Measurements from ENCODE around the gene INPP4B. TPM values are rescaled to one million over a fixed set of nuclear protein-coding genes. Genes with fewer than 3 reads are reported as not detected.

The INPP4B gene
- total RNA-seq, 1 experiment from 2014 or later, result 53.7 TPM

DNA sequence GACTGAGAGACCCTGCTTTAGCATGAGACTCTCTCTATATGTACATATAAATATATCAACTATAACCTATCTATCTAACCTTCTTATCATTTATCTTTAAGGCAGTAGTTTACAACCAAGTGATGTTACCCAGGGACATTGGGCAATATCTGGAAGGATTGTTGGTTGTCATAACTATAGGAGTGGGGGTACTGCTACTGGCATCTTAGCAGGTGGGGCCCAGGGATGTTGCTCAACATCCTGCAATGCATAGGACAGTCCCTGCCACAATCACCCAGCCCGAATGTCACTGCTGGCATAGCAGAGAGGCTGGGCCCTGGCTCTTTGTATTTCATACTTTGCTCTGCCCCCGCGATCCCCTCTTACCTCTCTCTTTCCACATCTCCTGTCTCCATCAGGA lies 812.0 kb downstream of the INPP4B start:
- intact Hi-C loops (cut with micrococcal nuclease; ENCODE audit: unreplicated experiment), result no loop called here
- ChIA-PET POLR2A (ENCODE audit: unreplicated experiment) (no interaction called here), CTCF (no interaction called here)
- no peak overlapping the region for H3K27ac ChIP-seq
- H3K4me3 ChIP-seq, result no peak overlapping the region
- DNase-seq, result no peak
- no peak overlapping the region for H3K4me2 ChIP-seq
- no peak overlapping the region for H2AFZ ChIP-seq
- no peaks in the 10 kb centered on the region for H3K79me2 ChIP-seq (ENCODE audit: low read depth)
- H3K9me2 ChIP-seq (ENCODE audit: insufficient read depth), result no peaks in the 10 kb centered on the region
- H4K20me1 ChIP-seq (ENCODE audit: insufficient read depth), result no peaks in the 10 kb centered on the region
- no peaks in the 10 kb centered on the region for H3K9me3 ChIP-seq (ENCODE audit: insufficient read depth, low read depth)
- H3K36me3 ChIP-seq (ENCODE audit: low read depth), result no peaks in the 10 kb centered on the region
- H3F3A ChIP-seq (ENCODE audit: insufficient read depth, low read depth), result no peaks in the 10 kb centered on the region
- TF ChIP-seq, protein P1, sequence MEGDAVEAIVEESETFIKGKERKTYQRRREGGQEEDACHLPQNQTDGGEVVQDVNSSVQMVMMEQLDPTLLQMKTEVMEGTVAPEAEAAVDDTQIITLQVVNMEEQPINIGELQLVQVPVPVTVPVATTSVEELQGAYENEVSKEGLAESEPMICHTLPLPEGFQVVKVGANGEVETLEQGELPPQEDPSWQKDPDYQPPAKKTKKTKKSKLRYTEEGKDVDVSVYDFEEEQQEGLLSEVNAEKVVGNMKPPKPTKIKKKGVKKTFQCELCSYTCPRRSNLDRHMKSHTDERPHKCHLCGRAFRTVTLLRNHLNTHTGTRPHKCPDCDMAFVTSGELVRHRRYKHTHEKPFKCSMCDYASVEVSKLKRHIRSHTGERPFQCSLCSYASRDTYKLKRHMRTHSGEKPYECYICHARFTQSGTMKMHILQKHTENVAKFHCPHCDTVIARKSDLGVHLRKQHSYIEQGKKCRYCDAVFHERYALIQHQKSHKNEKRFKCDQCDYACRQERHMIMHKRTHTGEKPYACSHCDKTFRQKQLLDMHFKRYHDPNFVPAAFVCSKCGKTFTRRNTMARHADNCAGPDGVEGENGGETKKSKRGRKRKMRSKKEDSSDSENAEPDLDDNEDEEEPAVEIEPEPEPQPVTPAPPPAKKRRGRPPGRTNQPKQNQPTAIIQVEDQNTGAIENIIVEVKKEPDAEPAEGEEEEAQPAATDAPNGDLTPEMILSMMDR (conservative IDR thresholded peaks at IDR 0.05), result no peak
- no peak for TF ChIP-seq EZH2 (IDR thresholded peaks at IDR 0.05; ENCODE audit: low read depth)
- no peaks in the 10 kb centered on the region for H3K4me1 ChIP-seq (replicated peaks; ENCODE audit: insufficient read depth)
- no TSS peak for BruUV-seq (replicated peaks)
- no peaks in the 10 kb centered on the region for H3K27me3 ChIP-seq (ENCODE audit: insufficient read depth, low read depth)

DNA sequence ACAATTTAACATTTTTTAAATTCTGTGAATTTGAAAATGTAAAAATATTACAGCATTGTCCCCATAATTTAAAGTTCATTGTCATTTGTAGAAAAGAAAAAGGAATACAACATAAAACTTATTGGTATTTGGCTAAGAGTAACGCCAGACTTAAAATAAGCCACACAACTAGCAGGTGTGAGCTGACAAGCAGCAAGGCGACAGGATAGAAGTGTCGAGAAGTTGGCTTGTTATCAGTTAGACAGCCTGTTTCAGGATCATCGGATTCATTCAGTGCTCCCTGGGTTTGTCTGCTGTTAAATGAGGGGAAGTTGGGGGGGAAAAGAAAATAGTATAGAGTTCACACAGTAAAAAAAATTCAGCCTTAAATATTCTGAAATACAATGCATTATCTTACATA lies 816.1 kb downstream of the INPP4B start:
- H3K36me3 ChIP-seq (ENCODE audit: low read depth), result no peaks in the 10 kb centered on the region
- H3K27ac ChIP-seq, result no peak overlapping the region
- H3K4me1 ChIP-seq (replicated peaks; ENCODE audit: insufficient read depth), result no peaks in the 10 kb centered on the region
- no peaks in the 10 kb centered on the region for H3K79me2 ChIP-seq (ENCODE audit: low read depth)
- H2AFZ ChIP-seq, result no peak overlapping the region
- ChIA-PET POLR2A (ENCODE audit: unreplicated experiment) (no interaction called here), CTCF (no interaction called here)
- no peak overlapping the region for H3K4me2 ChIP-seq
- no peak for TF ChIP-seq EZH2 (IDR thresholded peaks at IDR 0.05; ENCODE audit: low read depth)
- H3K4me3 ChIP-seq, result no peak overlapping the region
- DNase-seq, result no peak
- no peaks in the 10 kb centered on the region for H3K27me3 ChIP-seq (ENCODE audit: insufficient read depth, low read depth)
- BruUV-seq (replicated peaks), result no TSS peak
- H4K20me1 ChIP-seq (ENCODE audit: insufficient read depth), result no peaks in the 10 kb centered on the region
- no peaks in the 10 kb centered on the region for H3F3A ChIP-seq (ENCODE audit: insufficient read depth, low read depth)
- no peaks in the 10 kb centered on the region for H3K9me3 ChIP-seq (ENCODE audit: insufficient read depth, low read depth)
- intact Hi-C loops (cut with micrococcal nuclease; ENCODE audit: unreplicated experiment), result no loop called here
- no peaks in the 10 kb centered on the region for H3K9me2 ChIP-seq (ENCODE audit: insufficient read depth)

DNA sequence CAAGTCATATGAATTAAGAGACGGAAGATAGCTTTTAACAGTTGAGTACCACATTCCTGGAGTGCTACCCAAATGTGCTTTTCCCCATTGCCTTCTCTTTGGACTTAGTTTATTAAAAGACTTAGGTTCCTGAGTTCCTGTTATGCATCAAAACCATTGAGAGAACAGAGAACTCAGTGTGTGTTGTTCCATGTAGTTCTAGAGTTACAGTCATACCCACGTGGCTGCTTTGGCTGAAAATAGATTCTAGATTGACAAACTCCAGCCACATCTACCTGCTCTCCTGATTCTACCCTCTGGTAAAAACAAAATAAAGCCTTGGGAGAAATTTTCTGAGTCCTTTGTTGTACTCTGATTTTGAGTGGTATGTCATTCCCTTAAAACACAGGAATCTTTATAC lies 824.3 kb downstream of the INPP4B start:
- Histone ChIP-seq H3F3A (ENCODE audit: insufficient read depth, low read depth) (no peaks in the 10 kb centered on the region), H3K9me3 (ENCODE audit: insufficient read depth, low read depth) (no peaks in the 10 kb centered on the region), H2AFZ (no peak overlapping the region), H3K9me2 (ENCODE audit: insufficient read depth) (no peaks in the 10 kb centered on the region), H3K36me3 (ENCODE audit: low read depth) (no peaks in the 10 kb centered on the region), H3K4me3 (no peak overlapping the region), H4K20me1 (ENCODE audit: insufficient read depth) (no peaks in the 10 kb centered on the region), H3K27me3 (ENCODE audit: insufficient read depth, low read depth) (no peaks in the 10 kb centered on the region), H3K27ac (no peak overlapping the region), H3K4me1 (replicated peaks; ENCODE audit: insufficient read depth) (no peaks in the 10 kb centered on the region), H3K79me2 (ENCODE audit: low read depth) (no peaks in the 10 kb centered on the region), H3K4me2 (no peak overlapping the region)
- TF ChIP-seq EZH2 (IDR thresholded peaks at IDR 0.05; ENCODE audit: low read depth), result no peak
- TF ChIP-seq, protein P1 (conservative IDR thresholded peaks at IDR 0.05), result no peak
- DNase-seq, result no peak
- CTCF ChIA-PET, result interaction anchor here (0.6 kb wide), 1 partner anchor 1165 kb away, joined by 3 read pairs; no protein-coding TSS in a partner anchor
- intact Hi-C loops (cut with micrococcal nuclease; ENCODE audit: unreplicated experiment), result no loop called here
- no TSS peak for BruUV-seq (replicated peaks)
- POLR2A ChIA-PET (ENCODE audit: unreplicated experiment), result interaction anchor here (0.6 kb wide), 1 partner anchor 53 kb away, joined by 8 read pairs; no protein-coding TSS in a partner anchor

DNA sequence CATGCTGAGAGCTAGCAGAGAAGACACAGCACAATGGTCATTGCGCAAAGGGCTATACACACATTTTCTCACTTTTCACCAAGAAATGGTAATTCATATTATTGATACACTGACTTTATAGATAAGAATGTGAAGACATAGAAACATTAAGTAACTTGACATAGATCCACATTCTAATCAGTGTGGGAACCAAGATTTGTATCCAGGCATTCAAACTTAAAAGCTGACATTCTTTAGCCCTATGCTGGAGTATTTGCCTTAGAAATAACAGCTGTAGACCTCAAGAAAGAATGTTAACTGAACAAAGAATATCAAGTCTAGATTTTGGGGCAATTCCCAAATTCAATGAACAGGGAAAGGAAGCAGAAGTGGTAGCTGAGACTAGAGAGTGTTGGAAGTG lies 824.9 kb downstream of the INPP4B start:
- intact Hi-C loops (cut with micrococcal nuclease; ENCODE audit: unreplicated experiment), result no loop called here
- TF ChIP-seq, protein P1 (conservative IDR thresholded peaks at IDR 0.05), result no peak
- TF ChIP-seq EZH2 (IDR thresholded peaks at IDR 0.05; ENCODE audit: low read depth), result no peak
- Histone ChIP-seq H3K9me3 (ENCODE audit: insufficient read depth, low read depth) (no peaks in the 10 kb centered on the region), H3K27ac (no peak overlapping the region), H2AFZ (no peak overlapping the region), H3K4me3 (no peak overlapping the region), H3K27me3 (ENCODE audit: insufficient read depth, low read depth) (no peaks in the 10 kb centered on the region), H3K4me2 (no peak overlapping the region), H3K36me3 (ENCODE audit: low read depth) (no peaks in the 10 kb centered on the region), H3F3A (ENCODE audit: insufficient read depth, low read depth) (no peaks in the 10 kb centered on the region), H3K79me2 (ENCODE audit: low read depth) (no peaks in the 10 kb centered on the region), H4K20me1 (ENCODE audit: insufficient read depth) (no peaks in the 10 kb centered on the region), H3K9me2 (ENCODE audit: insufficient read depth) (no peaks in the 10 kb centered on the region), H3K4me1 (replicated peaks; ENCODE audit: insufficient read depth) (no peaks in the 10 kb centered on the region)
- CTCF ChIA-PET, result interaction anchor here (0.6 kb wide), 1 partner anchor 1165 kb away, joined by 3 read pairs; no protein-coding TSS in a partner anchor
- no TSS peak for BruUV-seq (replicated peaks)
- POLR2A ChIA-PET (ENCODE audit: unreplicated experiment), result interaction anchor here (0.6 kb wide), 1 partner anchor 54 kb away, joined by 8 read pairs; no protein-coding TSS in a partner anchor
- DNase-seq, result no peak
